HL-60 (cell line): Measurements from ENCODE around the gene SLC6A11.

Source experiments
- CTCF ChIP-seq: IDR thresholded peaks from one replicate; pipeline ENCODE4 v1.5.1; 2011; ENCODE audit warnings: low read length, control low read depth, inconsistent platforms; ENCODE audit not compliant: insufficient read depth
- GABPA ChIP-seq: IDR thresholded peaks from 2 replicates; pipeline ENCODE4 v1.6.1; 2012; ENCODE audit warnings: low read depth
- POLR2AphosphoS5 ChIP-seq: IDR thresholded peaks from 2 replicates; pipeline ENCODE4 v1.6.1; 2012; ENCODE audit warnings: low read depth
- REST ChIP-seq: IDR thresholded peaks from 2 replicates; pipeline ENCODE4 v1.6.1; 2012; ENCODE audit warnings: low read depth; ENCODE audit not compliant: insufficient replicate concordance
- SPI1 ChIP-seq: IDR thresholded peaks from 2 replicates; pipeline ENCODE4 v1.6.1; 2012; ENCODE audit warnings: low read depth, mild to moderate bottlenecking, borderline replicate concordance

DNA sequence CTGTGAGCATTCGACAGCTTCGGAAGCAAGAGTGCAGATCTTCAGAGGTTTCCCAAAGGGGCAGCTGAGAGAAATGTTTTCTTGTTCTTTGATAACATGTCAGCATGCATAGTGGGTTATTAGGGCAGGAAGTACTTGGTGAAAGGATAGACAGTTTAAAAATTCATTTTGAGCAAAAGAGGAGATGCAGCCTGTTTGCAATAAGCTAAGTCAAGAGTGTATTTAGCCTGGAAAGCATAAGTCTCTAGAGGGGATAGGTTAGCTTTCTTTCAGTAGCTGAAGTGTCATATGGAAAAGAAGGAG, 7.4 kb downstream of the SLC6A11 start:
- TF ChIP-seq CTCF: no peak
- no peak for TF ChIP-seq SPI1
- no peak for TF ChIP-seq POLR2AphosphoS5
- TF ChIP-seq REST: no peak
- no peak for TF ChIP-seq GABPA
